ENCODE data around the gene MLF1.
"Not testable (repeated sequence)": the region's sequence is repeated elsewhere in the genome, so short reads cannot be mapped to it uniquely, and the experiment has no call there.

MLF1 gene

GRCh38 chr3:158570999-158571702 lies at the start of gene MLF1:
TSS of gene MLF1 (plus strand) at chr3:158571194. CDS start at chr3:158571301, 107 bp downstream.
- DNase-seq (ENCODE audit: low read depth in 2 of 2), result peak; percentile 86 to 88

- peak; percentile 26 to 36 for DNase-seq (ENCODE audit: low read depth in 2 of 2)
These were observed 48.5 kb upstream of the MLF1 start for GRCh38 chr3:158522221-158523136.

GRCh38 chr3:158528076-158528674 lies 42.8 kb upstream of the MLF1 start:
- DNase-seq (ENCODE audit: low read depth in 2 of 2), result no peak

GRCh38 chr3:158531334-158531733 lies 39.7 kb upstream of the MLF1 start:
- no peak for DNase-seq (ENCODE audit: low read depth in 2 of 2)

- DNase-seq (ENCODE audit: low read depth in 2 of 2), result peak; percentile 13 to 15
These were observed 38.8 kb upstream of the MLF1 start for GRCh38 chr3:158532099-158532734.

GRCh38 chr3:158535918-158536317 lies 35.1 kb upstream of the MLF1 start:
- DNase-seq (ENCODE audit: low read depth in 2 of 2), result no peak

- DNase-seq (ENCODE audit: low read depth in 2 of 2), result peak in 1 of 2 experiments; percentile 13
These were observed 31.5 kb upstream of the MLF1 start for GRCh38 chr3:158539414-158540014.

GRCh38 chr3:158540066-158540465 lies 30.9 kb upstream of the MLF1 start:
- DNase-seq (ENCODE audit: low read depth in 2 of 2), result no peak

- no peak for DNase-seq (ENCODE audit: low read depth in 2 of 2)
These were observed 22.3 kb upstream of the MLF1 start for GRCh38 chr3:158548691-158549090.

- not testable (repeated sequence) for DNase-seq (ENCODE audit: low read depth in 2 of 2)
These were observed 21.1 kb upstream of the MLF1 start for GRCh38 chr3:158549938-158550337.

- DNase-seq (ENCODE audit: low read depth in 2 of 2), result no peak
These were observed 18.9 kb upstream of the MLF1 start for GRCh38 chr3:158552124-158552523.

GRCh38 chr3:158559504-158559903 lies 11.5 kb upstream of the MLF1 start:
- no peak for DNase-seq (ENCODE audit: low read depth in 2 of 2)

GRCh38 chr3:158560979-158561378 lies 10.0 kb upstream of the MLF1 start:
- DNase-seq (ENCODE audit: low read depth in 2 of 2), result no peak

- DNase-seq (ENCODE audit: low read depth in 2 of 2), result no peak
These were observed 8.3 kb upstream of the MLF1 start for GRCh38 chr3:158562674-158563073.

GRCh38 chr3:158563076-158563475 lies 7.9 kb upstream of the MLF1 start:
- no peak for DNase-seq (ENCODE audit: low read depth in 2 of 2)

GRCh38 chr3:158565076-158565475 lies 5.9 kb upstream of the MLF1 start:
- no peak for DNase-seq (ENCODE audit: low read depth in 2 of 2)

- DNase-seq (ENCODE audit: low read depth in 2 of 2), result peak in 1 of 2 experiments; percentile 4
These were observed 2.2 kb upstream of the MLF1 start for GRCh38 chr3:158568784-158569183.

GRCh38 chr3:158569794-158570193 lies 1.2 kb upstream of the MLF1 start:
- no peak for DNase-seq (ENCODE audit: low read depth in 2 of 2)

- DNase-seq (ENCODE audit: low read depth in 2 of 2), result no peak
These were observed 1.2 kb downstream of the MLF1 start for GRCh38 chr3:158571969-158572765.

- no peak for DNase-seq (ENCODE audit: low read depth in 2 of 2)
These were observed 1.7 kb downstream of the MLF1 start for GRCh38 chr3:158572766-158573060.

- DNase-seq (ENCODE audit: low read depth in 2 of 2), result no peak
These were observed 2.7 kb downstream of the MLF1 start for GRCh38 chr3:158573714-158574113.
